Coronary artery (tissue), 2 donors: Measurements from ENCODE around the gene MICB.

ENCODE experiments used
- DNase-seq: peaks from one replicate; pipeline ENCODE4 v3.0.0-alpha.2; 2017; ENCODE audit warnings: low spot score
- H3K27ac ChIP-seq, 2 donors: fragments of 200-600 bp; sonication (generic); one replicate each; pipeline ENCODE4 v1.5.1; 2016 to 2019
- H3K4me3 ChIP-seq: fragments of 200-600 bp; sonication (generic); 2 replicates; pipeline ENCODE4 v1.5.1; 2016; ENCODE audit warnings: mild to moderate bottlenecking, moderate library complexity
- TF ChIP-seq, protein P1 (sequence below): fragments of 200-600 bp; sonication (generic); IDR thresholded peaks from one replicate; pipeline ENCODE4 v1.5.1; 2019; ENCODE audit warnings: antibody characterized with exemption

The MICB gene

DNA sequence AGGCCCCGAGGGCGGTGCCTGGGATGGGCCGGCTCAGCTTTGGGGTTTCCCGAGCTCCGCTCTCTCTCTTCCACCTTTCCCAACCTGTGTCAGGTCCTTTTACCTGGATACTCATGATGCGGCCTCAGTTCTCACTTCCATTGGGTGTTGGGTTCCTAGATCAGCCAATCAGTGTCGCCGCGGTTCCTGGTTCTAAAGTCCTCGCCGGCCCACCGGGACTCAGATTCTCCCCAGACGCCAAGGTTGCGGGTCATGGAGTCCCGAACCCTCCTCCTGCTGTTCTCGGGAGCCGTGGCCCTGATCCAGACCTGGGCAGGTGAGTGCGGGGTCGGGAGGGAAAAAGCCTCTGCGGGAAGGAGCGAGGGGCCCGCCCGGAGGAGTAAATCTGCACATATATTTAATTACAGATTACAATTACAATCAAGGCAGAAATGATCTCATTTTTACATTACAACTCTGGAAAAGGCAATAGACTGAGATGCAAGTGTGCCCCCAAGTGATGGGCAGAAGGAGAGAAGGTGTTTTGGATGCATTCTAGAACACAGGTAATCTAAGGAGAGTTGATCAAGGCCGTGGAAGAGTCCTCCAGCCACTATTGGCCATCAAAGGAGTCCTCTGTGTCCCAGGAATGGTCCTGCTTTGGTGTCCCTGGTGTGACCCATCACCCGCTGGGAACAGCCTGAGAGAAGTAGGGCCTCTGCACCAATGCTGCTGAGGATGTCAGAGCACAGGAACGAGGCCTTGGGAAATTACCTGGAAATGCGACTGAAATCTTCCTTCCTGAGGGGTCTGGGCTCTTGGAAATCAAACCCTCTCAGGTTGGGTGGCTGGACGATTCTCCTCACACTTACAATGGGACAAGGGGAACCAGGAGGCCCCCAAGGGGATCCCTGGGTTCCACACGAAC is 34.7 kb upstream of the MICB start:
- TF ChIP-seq, protein P1, sequence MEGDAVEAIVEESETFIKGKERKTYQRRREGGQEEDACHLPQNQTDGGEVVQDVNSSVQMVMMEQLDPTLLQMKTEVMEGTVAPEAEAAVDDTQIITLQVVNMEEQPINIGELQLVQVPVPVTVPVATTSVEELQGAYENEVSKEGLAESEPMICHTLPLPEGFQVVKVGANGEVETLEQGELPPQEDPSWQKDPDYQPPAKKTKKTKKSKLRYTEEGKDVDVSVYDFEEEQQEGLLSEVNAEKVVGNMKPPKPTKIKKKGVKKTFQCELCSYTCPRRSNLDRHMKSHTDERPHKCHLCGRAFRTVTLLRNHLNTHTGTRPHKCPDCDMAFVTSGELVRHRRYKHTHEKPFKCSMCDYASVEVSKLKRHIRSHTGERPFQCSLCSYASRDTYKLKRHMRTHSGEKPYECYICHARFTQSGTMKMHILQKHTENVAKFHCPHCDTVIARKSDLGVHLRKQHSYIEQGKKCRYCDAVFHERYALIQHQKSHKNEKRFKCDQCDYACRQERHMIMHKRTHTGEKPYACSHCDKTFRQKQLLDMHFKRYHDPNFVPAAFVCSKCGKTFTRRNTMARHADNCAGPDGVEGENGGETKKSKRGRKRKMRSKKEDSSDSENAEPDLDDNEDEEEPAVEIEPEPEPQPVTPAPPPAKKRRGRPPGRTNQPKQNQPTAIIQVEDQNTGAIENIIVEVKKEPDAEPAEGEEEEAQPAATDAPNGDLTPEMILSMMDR, result no peak
- Histone ChIP-seq H3K27ac (peak overlapping the region; percentile 14 to 42), H3K4me3 (peak overlapping the region; percentile 70)
- DNase-seq, result peak; percentile 86

DNA sequence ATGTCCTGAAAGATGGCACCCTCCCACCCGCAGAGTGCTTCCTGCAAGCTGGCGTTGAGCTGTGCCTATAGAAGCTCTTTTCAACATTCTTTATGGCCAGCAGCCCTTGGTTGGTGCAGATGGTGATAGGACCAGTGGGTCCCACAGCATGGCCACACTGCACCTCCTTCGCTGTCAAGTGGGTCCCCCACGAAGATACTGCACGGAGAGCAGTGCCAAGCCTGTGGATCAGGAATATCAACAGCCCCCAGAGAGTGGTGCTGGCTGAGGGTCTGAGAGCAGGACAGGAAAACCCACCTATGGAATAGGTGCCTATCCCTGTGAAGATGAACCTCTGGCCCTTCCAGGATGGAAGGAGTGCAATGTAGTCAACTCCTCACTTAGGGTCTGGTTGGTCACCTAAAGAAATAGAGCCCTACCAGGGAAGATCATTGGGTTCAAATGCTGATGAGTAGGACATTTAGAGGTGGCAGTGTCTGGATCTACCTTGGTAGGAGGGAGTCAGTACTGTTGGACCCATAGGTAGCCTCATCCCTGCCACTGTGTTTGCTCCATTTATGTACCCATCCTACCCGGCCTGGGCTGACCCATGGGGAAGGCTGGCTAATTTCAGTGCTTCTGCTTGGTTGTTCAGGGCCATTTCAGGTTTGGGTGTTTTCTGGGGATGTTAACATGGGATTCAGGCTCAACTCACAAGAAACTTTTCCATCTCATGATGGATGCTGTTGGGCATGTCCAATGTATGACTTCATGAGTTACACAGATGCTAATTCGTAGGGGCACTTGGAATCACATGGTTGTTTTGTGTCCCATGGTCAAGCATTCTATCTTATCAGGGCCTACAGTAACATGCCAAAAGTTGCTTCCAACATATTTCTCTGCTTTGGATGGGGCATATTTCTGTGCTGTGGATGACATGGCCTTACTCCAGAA is 33.4 kb upstream of the MICB start:
- TF ChIP-seq, protein P1, result no peak
- H3K27ac ChIP-seq, result no peak overlapping the region
- peak overlapping the region; percentile 70 for H3K4me3 ChIP-seq
- no peak for DNase-seq

DNA sequence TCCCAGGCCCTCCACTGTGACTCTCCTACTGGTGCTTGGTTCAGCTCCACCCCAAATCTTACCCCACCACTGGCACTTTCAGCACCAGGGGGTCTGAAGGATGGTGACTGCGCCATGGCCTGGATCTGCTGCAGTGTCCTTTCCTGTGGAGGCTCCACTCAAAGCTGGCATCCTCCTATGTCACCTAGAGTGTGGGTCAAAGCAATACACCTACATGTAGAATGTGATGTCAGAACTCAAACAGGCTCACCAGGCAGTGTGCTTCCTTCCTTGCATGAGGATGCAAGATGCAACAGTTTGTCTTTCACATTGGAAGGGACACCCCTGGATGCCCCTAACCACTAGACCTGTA is 32.8 kb upstream of the MICB start:
- TF ChIP-seq, protein P1, result no peak
- Histone ChIP-seq H3K4me3 (peak overlapping the region; percentile 70), H3K27ac (no peak overlapping the region)
- no peak for DNase-seq

DNA sequence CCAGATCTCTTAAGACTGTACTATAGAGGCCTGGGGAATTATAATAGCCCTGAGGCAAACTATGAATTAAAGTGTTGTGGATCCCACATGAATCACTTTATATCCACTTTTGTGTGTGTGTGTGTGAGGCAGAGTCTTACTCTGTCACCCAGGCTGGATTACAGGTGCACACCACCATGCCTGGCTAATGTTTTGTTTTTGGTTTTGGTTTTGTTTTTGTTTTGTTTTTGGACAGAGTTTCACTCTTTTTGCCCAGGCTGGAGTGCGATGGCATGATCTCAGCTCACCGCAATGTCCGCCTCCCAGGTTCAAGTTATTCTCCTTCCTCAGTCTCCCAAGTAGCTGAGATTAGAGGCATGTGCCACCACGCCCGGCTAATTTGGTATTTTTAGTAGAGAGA is 32.2 kb upstream of the MICB start:
- TF ChIP-seq, protein P1, result no peak

DNA sequence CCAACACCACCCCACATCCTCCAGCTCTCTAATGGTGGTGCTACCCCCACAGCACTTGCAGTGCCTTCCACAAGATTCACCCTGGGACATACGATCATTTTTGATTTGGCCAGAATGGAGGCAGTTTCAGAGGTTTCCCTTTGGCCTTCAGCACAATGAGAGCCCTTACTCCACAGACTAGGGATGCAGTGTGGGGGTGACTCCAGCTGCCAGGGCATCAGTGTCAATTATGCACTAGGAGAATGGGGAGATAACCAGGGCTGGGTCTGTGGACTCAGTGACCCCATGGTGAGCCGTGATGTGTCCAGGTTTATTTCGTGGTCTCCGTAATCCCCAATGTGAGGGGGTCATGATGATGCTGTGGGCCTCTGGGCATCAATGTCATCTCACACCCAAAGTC is 31.5 kb upstream of the MICB start:
- TF ChIP-seq, protein P1, result no peak
- H3K27ac ChIP-seq, result no peak overlapping the region
- no peak for DNase-seq
- H3K4me3 ChIP-seq, result no peak overlapping the region

More for the DNA sequence above, 32.2 kb upstream of the MICB start:
- Histone ChIP-seq H3K27ac (no peak overlapping the region), H3K4me3 (no peak overlapping the region)
- no peak for DNase-seq

DNA sequence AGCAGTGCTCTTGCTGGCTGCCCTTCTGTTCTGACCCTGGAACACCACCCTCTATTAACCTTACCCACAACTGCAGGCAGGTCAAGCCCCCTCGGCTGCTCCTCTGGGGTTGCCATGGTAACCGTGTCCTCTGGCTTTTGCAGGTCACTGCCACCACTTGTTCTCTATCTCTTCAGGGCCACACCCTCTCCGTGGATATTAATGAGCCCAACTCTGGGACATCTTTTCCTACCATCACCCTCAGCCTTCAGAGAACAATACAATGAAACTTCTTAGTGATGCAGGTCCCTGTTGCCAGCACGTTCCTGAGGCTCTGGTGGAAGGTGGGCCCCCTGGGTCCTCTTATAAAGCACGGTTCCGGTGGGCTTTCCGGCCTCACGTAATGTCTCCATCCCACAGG is 30.8 kb upstream of the MICB start:
- no peak for DNase-seq
- TF ChIP-seq, protein P1, result no peak
- Histone ChIP-seq H3K4me3 (no peak overlapping the region), H3K27ac (no peak overlapping the region)
